H1 (cell line): ENCODE data around the gene OPHN1. TPM values are rescaled to one million over a fixed set of nuclear protein-coding genes. Genes with fewer than 3 reads are reported as not detected.

Experiments used
- CTCF ChIA-PET: fragments of 300-600 bp; sonication (Branson Sonifier 250); formaldehyde crosslinking; loops from one replicate; lab custom pipeline; 2021; ENCODE audit not compliant: partially characterized antibody; lab: Charles Lee
- POLR2A ChIA-PET: fragments of 300-600 bp; sonication (Branson Sonifier 250); formaldehyde crosslinking; loops from one replicate; lab custom pipeline; 2021; ENCODE audit warnings: inconsistent platforms; ENCODE audit not compliant: partially characterized antibody; lab: Charles Lee
- DNase-seq, 2 experiments: peaks; one replicate each; pipeline versions ENCODE4 v3.0.0 to v3.0.0-alpha.2; 2010 to 2022; ENCODE audit warnings: low spot score in 2 of 2, low read depth in 1 of 2, mixed read lengths in 1 of 2
- FAIRE-seq: peaks from 2 replicates; lab custom pipeline; 2011; peaks lifted over from hg19 to GRCh38; lab: Jason Lieb, UNC
- H2AFZ ChIP-seq: 2 replicates; pipeline ENCODE4 v1.8.1; 2012; ENCODE audit warnings: low read length, inconsistent platforms
- H2AK5ac ChIP-seq: 2 replicates; pipeline ENCODE4 v1.6.1; 2013; ENCODE audit warnings: low read depth, low read length
- H2BK120ac ChIP-seq: replicated peaks from 2 replicates; pipeline ENCODE3; 2013; ENCODE audit warnings: low read depth, low read length, inconsistent platforms
- H2BK12ac ChIP-seq: 2 replicates; pipeline ENCODE4 v1.6.1; 2013; ENCODE audit warnings: low read depth, low read length
- H2BK15ac ChIP-seq: 2 replicates; pipeline ENCODE4 v1.6.1; 2013; ENCODE audit warnings: low read length
- H2BK20ac ChIP-seq: 2 replicates; pipeline ENCODE4 v1.6.1; 2013; ENCODE audit warnings: low read length
- H2BK5ac ChIP-seq: 2 replicates; pipeline ENCODE4 v1.6.1; 2013; ENCODE audit warnings: low read depth, low read length
- H3K14ac ChIP-seq: 2 replicates; pipeline ENCODE4 v1.6.1; 2013; ENCODE audit warnings: inconsistent platforms; ENCODE audit not compliant: insufficient read length
- H3K18ac ChIP-seq: 2 replicates; pipeline ENCODE4 v1.6.1; 2013; ENCODE audit warnings: low read length; ENCODE audit errors: extremely low read depth
- H3K23ac ChIP-seq: 2 replicates; pipeline ENCODE4 v1.6.1; 2013; ENCODE audit warnings: inconsistent platforms; ENCODE audit not compliant: insufficient read length
- H3K23me2 ChIP-seq: 2 replicates; pipeline ENCODE4 v1.6.1; 2013; ENCODE audit warnings: low read depth, low read length
- H3K27ac ChIP-seq: 2 replicates; pipeline ENCODE4 v1.6.1; 2011; ENCODE audit warnings: low read depth, low read length, inconsistent platforms
- H3K27me3 ChIP-seq, 4 experiments: replicated peaks in 1 of 4; 1 replicate in 1 of 4; 2 replicates in 3 of 4; pipeline versions ENCODE4 v1.6.1 to v1.8.1; 2011 to 2013; ENCODE audit warnings: low read length in 3 of 4, mild to moderate bottlenecking in 3 of 4, inconsistent platforms in 2 of 4, mixed read lengths in 2 of 4, moderate library complexity in 1 of 4; ENCODE audit not compliant: control insufficient read depth in 3 of 4, insufficient read depth in 3 of 4; ENCODE audit errors: extremely low read depth in 1 of 4
- H3K36me3 ChIP-seq, 4 experiments: 2 replicates each; pipeline versions ENCODE4 v1.6.1 to v1.8.1; 2011 to 2013; ENCODE audit warnings: mild to moderate bottlenecking in 4 of 4, low read length in 3 of 4, moderate library complexity in 2 of 4, control low read depth in 1 of 4, inconsistent platforms in 1 of 4; ENCODE audit not compliant: insufficient read depth in 4 of 4, control insufficient read depth in 2 of 4
- H3K4ac ChIP-seq: replicated peaks from 2 replicates; pipeline ENCODE3; 2013; ENCODE audit warnings: low read length, low read depth, mixed read lengths, inconsistent platforms; ENCODE audit not compliant: insufficient read length
- H3K4me1 ChIP-seq, 4 experiments: replicated peaks in 1 of 4; 1 replicate in 1 of 4; 2 replicates in 3 of 4; pipeline versions ENCODE4 v1.6.1 to v1.8.1; 2011 to 2013; ENCODE audit warnings: low read length in 3 of 4, inconsistent platforms in 2 of 4, mixed read lengths in 1 of 4; ENCODE audit not compliant: insufficient read depth in 4 of 4, control insufficient read depth in 3 of 4
- H3K4me2 ChIP-seq, 2 experiments: 2 replicates each; pipeline versions ENCODE4 v1.6.1 to v1.8.1; 2011 to 2013; ENCODE audit warnings: low read depth in 2 of 2, low read length in 2 of 2, control low read depth in 1 of 2, inconsistent platforms in 1 of 2, mild to moderate bottlenecking in 1 of 2; ENCODE audit not compliant: insufficient read depth in 1 of 2
- H3K4me3 ChIP-seq, 4 experiments: fragments of 200-600, 300-600 bp in 1 of 4; sonication (generic), shearing (Covaris generic), sonication (Bioruptor Twin) in 1 of 4; 2 replicates each; pipeline versions ENCODE4 v1.5.1 to v1.8.1; 2011 to 2016; ENCODE audit warnings: low read length in 4 of 4, low read depth in 3 of 4, control low read depth in 2 of 4, inconsistent platforms in 2 of 4, mild to moderate bottlenecking in 2 of 4, mixed read lengths in 1 of 4, moderate library complexity in 1 of 4; ENCODE audit not compliant: insufficient read depth in 2 of 4; ENCODE audit errors: extremely low read depth in 1 of 4
- H3K56ac ChIP-seq: replicated peaks from 2 replicates; pipeline ENCODE3; 2013; ENCODE audit warnings: low read depth, mild to moderate bottlenecking, mixed read lengths, low read length, inconsistent platforms; ENCODE audit not compliant: insufficient read length
- H3K79me1 ChIP-seq: 2 replicates; pipeline ENCODE4 v1.6.1; 2013; ENCODE audit warnings: low read depth, low read length, control low read depth
- H3K79me2 ChIP-seq, 2 experiments: 2 replicates each; pipeline versions ENCODE4 v1.6.1 to v1.8.1; 2012 to 2013; ENCODE audit warnings: low read length in 2 of 2, mild to moderate bottlenecking in 2 of 2, inconsistent platforms in 1 of 2; ENCODE audit not compliant: insufficient read depth in 2 of 2, control insufficient read depth in 1 of 2
- H3K9ac ChIP-seq, 4 experiments: replicated peaks in 1 of 4; 1 replicate in 1 of 4; 2 replicates in 3 of 4; pipeline versions ENCODE4 v1.6.1 to v1.8.1; 2011 to 2013; ENCODE audit warnings: low read depth in 3 of 4, low read length in 3 of 4, control low read depth in 2 of 4, mild to moderate bottlenecking in 2 of 4, moderate library complexity in 2 of 4, inconsistent platforms in 1 of 4; ENCODE audit errors: extremely low read depth in 1 of 4
- H3K9me3 ChIP-seq, 2 experiments: 2 replicates each; pipeline versions ENCODE4 v1.6.1 to v1.8.1; 2012 to 2013; ENCODE audit warnings: mild to moderate bottlenecking in 2 of 2, moderate library complexity in 2 of 2, control low read depth in 1 of 2, inconsistent platforms in 1 of 2, low read depth in 1 of 2, low read length in 1 of 2, mixed read lengths in 1 of 2; ENCODE audit not compliant: insufficient read depth in 2 of 2
- H4K20me1 ChIP-seq, 2 experiments: replicated peaks in 1 of 2; 2 replicates each; pipeline versions ENCODE3 to v1.8.1; 2011 to 2013; ENCODE audit warnings: inconsistent platforms in 2 of 2, low read length in 2 of 2, mild to moderate bottlenecking in 1 of 2; ENCODE audit not compliant: insufficient read depth in 2 of 2, control insufficient read depth in 1 of 2
- H4K5ac ChIP-seq: 2 replicates; pipeline ENCODE4 v1.6.1; 2013; ENCODE audit warnings: low read length, low read depth, mixed read lengths, inconsistent platforms; ENCODE audit not compliant: insufficient read length
- H4K8ac ChIP-seq: 2 replicates; pipeline ENCODE4 v1.8.0; 2013; ENCODE audit warnings: mild to moderate bottlenecking, moderate library complexity, low read length, inconsistent platforms; ENCODE audit not compliant: insufficient read depth; ENCODE audit errors: extremely low read depth
- H4K91ac ChIP-seq: replicated peaks from 2 replicates; pipeline ENCODE3; 2013; ENCODE audit warnings: low read length, mixed read lengths, inconsistent platforms; ENCODE audit not compliant: insufficient read length
- CREB1 ChIP-seq: IDR thresholded peaks from 2 replicates; pipeline ENCODE4 v1.6.1; 2012; ENCODE audit warnings: inconsistent platforms
- CTBP2 ChIP-seq: IDR thresholded peaks from 2 replicates; pipeline ENCODE4 v1.7.0; 2011; ENCODE audit warnings: borderline replicate concordance, mild to moderate bottlenecking, moderate library complexity, mixed read lengths, low read length; ENCODE audit not compliant: insufficient read depth, insufficient read length
- FOSL1 ChIP-seq: IDR thresholded peaks from 2 replicates; pipeline ENCODE4 v1.6.1; 2011; ENCODE audit warnings: mild to moderate bottlenecking, low read depth, low read length, moderate library complexity; ENCODE audit not compliant: insufficient read depth
- HDAC2 ChIP-seq, 2 experiments: fragments of 300-600 bp in 1 of 2; sonication (generic) in 1 of 2; IDR thresholded peaks; 2 replicates each; pipeline ENCODE4 v1.6.1; 2011 to 2012; ENCODE audit warnings: low read depth in 2 of 2, low read length in 2 of 2, mild to moderate bottlenecking in 2 of 2, moderate library complexity in 2 of 2, borderline replicate concordance in 1 of 2, inconsistent platforms in 1 of 2
- HDAC6 ChIP-seq: IDR thresholded peaks from one replicate; pipeline ENCODE4 v1.7.1; 2012; ENCODE audit warnings: low read depth, mild to moderate bottlenecking, inconsistent platforms, low read length, moderate library complexity
- KDM1A ChIP-seq: fragments of 200-600, 300-600 bp; sonication (generic); IDR thresholded peaks from 2 replicates; pipeline ENCODE4 v1.7.1; 2016; ENCODE audit warnings: mild to moderate bottlenecking, low read length, borderline replicate concordance
- PHF8 ChIP-seq: fragments of 200-600 bp; sonication (generic); conservative IDR thresholded peaks from 2 replicates; pipeline ENCODE4 v1.7.1; 2012; ENCODE audit warnings: low read depth, mild to moderate bottlenecking, inconsistent platforms, low read length, moderate library complexity
- RBBP5 ChIP-seq: IDR thresholded peaks from 2 replicates; pipeline ENCODE4 v1.7.1; 2012; ENCODE audit warnings: low read depth, mild to moderate bottlenecking, inconsistent platforms, low read length, moderate library complexity, borderline replicate concordance
- RXRA ChIP-seq: IDR thresholded peaks from 2 replicates; pipeline ENCODE4 v1.6.1; 2011; ENCODE audit warnings: low read depth, mild to moderate bottlenecking, low read length, moderate library complexity; ENCODE audit not compliant: insufficient read depth
- SAP30 ChIP-seq: fragments of 300-600 bp; sonication (generic); IDR thresholded peaks from 2 replicates; pipeline ENCODE4 v1.7.1; 2012; ENCODE audit warnings: low read length, moderate library complexity, mild to moderate bottlenecking, inconsistent platforms; ENCODE audit not compliant: insufficient read depth, insufficient replicate concordance
- WGBS, 2 experiments: shearing (Covaris generic) in 1 of 2; methylation state at CpG; one replicate each; pipeline versions ENCODE4 v1.1.6 to v1.1.7; 2013 to 2015; ENCODE audit warnings: low lambda C conversion rate in 2 of 2, mixed read lengths in 2 of 2, inconsistent platforms in 1 of 2, low coverage in 1 of 2, missing lambda C conversion rate in 1 of 2; ENCODE audit not compliant: insufficient replicate concordance in 2 of 2, insufficient coverage in 1 of 2, insufficient read length in 1 of 2; ENCODE audit errors: extremely low coverage in 1 of 2, missing lambda C conversion rate in 1 of 2; 5-methylcytosine and 5-hydroxymethylcytosine counted together
- polyA plus RNA-seq, 7 experiments: library from polyadenylated mRNA; depleted of rRNA in 3 of 7; stranded (reverse) in 5 of 7; unstranded in 2 of 7; fragments of >200 nt in 5 of 7; fragments of 200-250 nt in 2 of 7; gene quantifications; 1 replicate in 5 of 7; 2 replicates in 1 of 7; 4 replicates in 1 of 7; pipeline versions ENCODE4 v1.2.1 to v1.2.3, GENCODE V29; 2011 to 2013; ENCODE audit warnings: missing spikeins in 2 of 7, mixed read lengths in 2 of 7
- total RNA-seq: library from RNA; stranded (reverse); fragmentation: NEBNext Ultra II Directional; extraction: Animal tissue kit (Norgen Biotek cat#: 25700); gene quantifications from 2 replicates; pipeline ENCODE4 v1.2.1, GENCODE V29; 2021
- TF ChIP-seq, protein P1 (sequence below): IDR thresholded peaks from 2 replicates; pipeline ENCODE4 v1.6.1; 2012; ENCODE audit warnings: inconsistent platforms

Gene OPHN1
- total and polyA plus RNA-seq, 2 of the 8 experiments (the other 6 are each of a cell fraction or from before 2014, with no cell fraction given) = 1.2 to 3.5 TPM

DNA sequence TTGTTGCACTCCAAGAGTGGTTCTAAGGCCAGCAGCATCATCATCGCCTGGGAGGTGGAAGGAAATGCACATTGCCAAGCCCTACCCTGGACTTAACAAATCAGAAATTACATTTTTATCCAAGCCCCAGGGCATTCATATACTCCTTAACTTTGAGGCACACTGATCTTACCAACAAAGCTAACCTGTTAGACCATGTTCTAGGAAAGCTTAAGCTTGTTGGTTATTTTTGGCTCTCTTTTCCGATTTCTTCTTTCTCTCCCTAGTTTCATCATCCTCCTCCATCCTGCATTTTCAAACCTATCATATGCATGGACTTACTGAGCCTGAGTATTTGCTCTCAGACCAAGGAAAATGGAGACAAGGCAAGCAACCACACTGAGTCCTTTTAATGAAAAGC lies 133.4 kb downstream of the OPHN1 start:
- Histone ChIP-seq H3K4me1 (no peaks in the 10 kb centered on the region), H2AFZ (no peak overlapping the region), H3K23ac (no peak overlapping the region), H4K8ac (no peak overlapping the region; the same call in 1 of the 2 replicates), H4K5ac (no peak overlapping the region), H3K9ac (no peak overlapping the region), H2BK20ac (no peak overlapping the region), H3K56ac (no peak overlapping the region), H3K27ac (no peak overlapping the region), H3K23me2 (no peaks in the 10 kb centered on the region), H2BK5ac (no peak overlapping the region), H3K14ac (no peak overlapping the region), H3K79me1 (no peaks in the 10 kb centered on the region), H3K4me2 (no peak overlapping the region), H4K20me1 (no peaks in the 10 kb centered on the region), H4K91ac (no peak overlapping the region), H2AK5ac (no peak overlapping the region), H2BK120ac (no peak overlapping the region), H3K79me2 (no peaks in the 10 kb centered on the region), H3K9me3 (no peaks in the 10 kb centered on the region), H3K4me3 (no peak overlapping the region), H3K27me3 (no peaks in the 10 kb centered on the region), H2BK15ac (no peak overlapping the region), H2BK12ac (no peak overlapping the region), H3K4ac (no peak overlapping the region), H3K18ac (no peak overlapping the region), H3K36me3 (no peaks in the 10 kb centered on the region)
- DNase-seq (no peak), FAIRE-seq (peak; percentile 24)
- WGBS, 2 experiments = 90% methylated on average over 1 of the region's 2 CpGs; no CpG with 5 or more reads in 1 of the 2 experiments
- ChIA-PET POLR2A (no interaction called here), CTCF (interaction anchor here (0.9 kb wide), 1 partner anchor 191 kb away, joined by 3 read pairs; no protein-coding TSS in a partner anchor)
- TF ChIP-seq RBBP5 (no peak), KDM1A (no peak), HDAC2 (IDR thresholded peaks at IDR 0.05; ENCODE audit: borderline replicate concordance in 1 of 2, low read depth in 2 of 2, low read length in 2 of 2) (no peak), FOSL1 (no peak), CREB1 (no peak), RXRA (no peak), CTBP2 (no peak), HDAC6 (no peak), PHF8 (no peak), SAP30 (no peak)
- TF ChIP-seq, protein P1, sequence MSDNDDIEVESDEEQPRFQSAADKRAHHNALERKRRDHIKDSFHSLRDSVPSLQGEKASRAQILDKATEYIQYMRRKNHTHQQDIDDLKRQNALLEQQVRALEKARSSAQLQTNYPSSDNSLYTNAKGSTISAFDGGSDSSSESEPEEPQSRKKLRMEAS = no peak
